Epidermal melanocyte (primary cell): Measurements from ENCODE around the gene KRT7.

Experiments
- DNase-seq: peaks from one replicate; pipeline ENCODE4 v3.0.0; 2011; ENCODE audit warnings: low spot score; ENCODE audit not compliant: insufficient read length

The KRT7 gene

GRCh38 chr12:52211716-52212585, 21.1 kb upstream of the KRT7 start:
- DNase-seq: peak; percentile 2

- peak; percentile 3 for DNase-seq
These were observed 20.1 kb upstream of the KRT7 start for GRCh38 chr12:52212701-52213563.

GRCh38 chr12:52213564-52214420, 19.3 kb upstream of the KRT7 start:
- DNase-seq: peak; percentile 74

- DNase-seq: no peak
These were observed 18.6 kb upstream of the KRT7 start for GRCh38 chr12:52214421-52214802.

- DNase-seq: no peak
These were observed 17.4 kb upstream of the KRT7 start for GRCh38 chr12:52215587-52216031.

- DNase-seq: no peak
These were observed 16.9 kb upstream of the KRT7 start for GRCh38 chr12:52216100-52216499.

- DNase-seq: no peak
These were observed 16.2 kb upstream of the KRT7 start for GRCh38 chr12:52216807-52217206.

- DNase-seq: no peak
These were observed 15.8 kb upstream of the KRT7 start for GRCh38 chr12:52217223-52217622.

GRCh38 chr12:52218001-52218400, 15.0 kb upstream of the KRT7 start:
- no peak for DNase-seq

- DNase-seq: no peak
These were observed 12.6 kb upstream of the KRT7 start for GRCh38 chr12:52220477-52220876.

- no peak for DNase-seq
These were observed 11.8 kb upstream of the KRT7 start for GRCh38 chr12:52221070-52221781.

- no peak for DNase-seq
These were observed 11.1 kb upstream of the KRT7 start for GRCh38 chr12:52221912-52222457.

GRCh38 chr12:52222692-52223091, 10.4 kb upstream of the KRT7 start:
- no peak for DNase-seq

- DNase-seq: no peak
These were observed 9.5 kb upstream of the KRT7 start for GRCh38 chr12:52223406-52224039.

- DNase-seq: no peak
These were observed 8.9 kb upstream of the KRT7 start for GRCh38 chr12:52224151-52224550.

GRCh38 chr12:52225752-52226151, 7.3 kb upstream of the KRT7 start:
- DNase-seq: no peak

- DNase-seq: no peak
These were observed 6.6 kb upstream of the KRT7 start for GRCh38 chr12:52226446-52226845.

GRCh38 chr12:52227606-52228166, 5.4 kb upstream of the KRT7 start:
- DNase-seq: no peak

GRCh38 chr12:52228366-52228765, 4.7 kb upstream of the KRT7 start:
- DNase-seq: no peak

- no peak for DNase-seq
These were observed 4.1 kb upstream of the KRT7 start for GRCh38 chr12:52228931-52229330.
